GM21423 (cell line): Measurements from ENCODE around the gene SPDYE17.
"Not testable (repeated sequence)": the region's sequence is repeated elsewhere in the genome, so short reads cannot be mapped to it uniquely, and the experiment has no call there.

Experiments used
- ATAC-seq: cut with Tn5 transposase; IDR thresholded peaks from one replicate; pipeline ENCODE4 v1.9.1; 2021; ENCODE audit warnings: mild to moderate bottlenecking, moderate library complexity; ENCODE audit not compliant: unreplicated experiment

The SPDYE17 gene

DNA sequence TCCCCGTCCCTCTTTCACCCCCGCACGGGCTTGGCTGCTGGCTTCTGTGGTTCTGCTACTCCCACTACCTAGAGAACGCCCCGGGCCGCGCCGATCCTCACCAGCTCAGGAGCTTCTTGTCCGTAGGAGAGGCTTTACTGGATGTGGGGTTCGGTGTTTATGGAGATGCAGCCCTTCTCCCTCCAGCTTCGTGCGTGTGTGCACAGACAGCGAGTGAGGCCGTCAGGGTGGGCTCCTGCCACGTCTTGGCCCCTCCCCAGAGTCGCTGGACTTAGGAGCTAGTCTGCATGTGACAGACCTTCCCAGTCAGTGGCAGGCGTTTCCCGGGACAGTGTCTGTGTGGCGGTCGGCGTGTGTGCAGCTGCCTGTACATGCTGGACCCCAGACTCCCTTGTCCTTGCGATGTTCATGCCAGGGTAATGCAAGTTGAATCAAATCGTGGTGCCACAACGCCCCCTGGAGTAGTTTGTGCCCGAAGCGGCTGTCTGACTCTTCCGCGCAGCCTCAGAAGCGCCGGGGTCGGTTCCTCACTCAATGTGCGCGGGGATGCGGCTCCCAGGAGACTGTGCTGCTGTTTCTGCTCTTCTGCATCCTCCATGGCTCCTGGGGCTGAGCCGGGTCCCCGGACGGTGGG lies 32.6 kb downstream of the SPDYE17 start:
- not testable (repeated sequence) for ATAC-seq

DNA sequence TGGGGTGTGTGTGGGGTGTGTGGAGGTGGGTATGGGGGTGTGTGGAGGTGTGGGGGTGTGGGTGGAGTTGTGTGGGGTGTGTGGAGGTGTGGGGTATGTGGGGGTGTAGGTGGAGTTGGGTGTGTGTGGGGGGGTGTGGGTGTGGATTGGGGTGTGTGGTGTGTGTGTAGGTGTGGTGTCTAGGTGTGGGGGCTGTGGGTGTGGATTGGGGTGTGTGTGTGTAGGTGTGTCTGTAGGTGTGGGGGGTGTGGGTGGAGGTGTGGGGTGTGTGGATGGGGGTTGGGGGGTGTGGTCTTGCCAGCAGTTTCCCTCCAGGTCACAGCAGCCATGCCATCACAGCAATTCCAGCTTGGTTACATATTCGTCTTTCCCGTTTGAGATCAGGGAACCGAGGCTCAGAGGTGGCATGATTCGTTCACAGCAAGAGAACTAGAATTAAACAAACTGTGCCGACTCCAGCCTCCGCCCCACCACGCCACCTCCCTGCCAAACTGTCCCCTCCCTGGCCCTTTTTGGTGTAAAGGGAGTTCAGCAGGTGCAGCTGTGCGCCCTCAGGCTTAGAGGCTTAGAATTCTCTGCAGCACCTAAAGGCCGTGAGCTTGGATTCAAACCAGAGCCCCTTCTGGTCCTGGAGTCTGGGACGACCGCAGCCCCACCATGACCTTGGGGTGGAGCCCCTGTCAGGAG lies 33.3 kb downstream of the SPDYE17 start:
- not testable (repeated sequence) for ATAC-seq

DNA sequence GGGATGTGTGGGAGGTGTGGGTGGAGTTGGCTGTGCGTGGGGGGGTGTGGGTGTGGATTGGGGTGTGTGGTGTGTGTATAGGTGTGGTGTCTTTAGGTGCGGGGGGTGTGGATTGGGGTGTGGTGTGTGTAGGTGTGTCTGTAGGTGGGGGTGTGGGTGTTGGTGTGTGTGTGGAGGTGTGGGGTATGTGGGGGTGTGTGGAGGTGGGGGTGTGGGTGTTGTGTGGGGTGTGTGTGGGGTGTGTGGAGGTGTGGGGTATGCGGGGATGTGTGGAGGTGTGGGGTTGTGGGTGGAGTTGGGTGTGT lies 33.9 kb downstream of the SPDYE17 start:
- ATAC-seq: no peak

- no peak for ATAC-seq
These were observed 34.5 kb downstream of the SPDYE17 start for GRCh38 chr7:76997381-76998284.

DNA sequence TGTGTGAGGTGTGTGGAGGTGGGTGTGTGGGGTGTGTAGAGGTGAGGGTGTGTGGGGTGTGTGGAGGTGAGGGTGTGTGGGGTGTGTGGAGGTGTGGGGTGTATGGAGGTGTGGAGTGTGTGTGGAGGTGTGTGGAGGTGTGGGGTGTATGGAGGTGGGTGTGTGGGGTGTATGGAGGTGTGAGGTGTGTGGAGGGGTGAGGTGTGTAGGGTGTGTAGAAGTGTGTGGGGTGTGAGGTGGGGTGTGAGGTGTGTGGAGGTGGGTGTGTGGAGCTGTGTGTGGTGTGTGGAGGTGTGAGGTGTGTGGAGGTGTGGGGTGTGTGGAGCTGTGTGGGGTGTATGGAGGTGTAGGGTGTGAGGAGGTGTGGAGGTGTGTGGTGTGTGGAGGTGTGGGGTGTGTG lies 35.2 kb downstream of the SPDYE17 start:
- ATAC-seq: not testable (repeated sequence)

GRCh38 chr7:76994286-76994685 lies 37.9 kb downstream of the SPDYE17 start:
- ATAC-seq: not testable (repeated sequence)

GRCh38 chr7:76993831-76994230 lies 38.3 kb downstream of the SPDYE17 start:
- not testable (repeated sequence) for ATAC-seq

DNA sequence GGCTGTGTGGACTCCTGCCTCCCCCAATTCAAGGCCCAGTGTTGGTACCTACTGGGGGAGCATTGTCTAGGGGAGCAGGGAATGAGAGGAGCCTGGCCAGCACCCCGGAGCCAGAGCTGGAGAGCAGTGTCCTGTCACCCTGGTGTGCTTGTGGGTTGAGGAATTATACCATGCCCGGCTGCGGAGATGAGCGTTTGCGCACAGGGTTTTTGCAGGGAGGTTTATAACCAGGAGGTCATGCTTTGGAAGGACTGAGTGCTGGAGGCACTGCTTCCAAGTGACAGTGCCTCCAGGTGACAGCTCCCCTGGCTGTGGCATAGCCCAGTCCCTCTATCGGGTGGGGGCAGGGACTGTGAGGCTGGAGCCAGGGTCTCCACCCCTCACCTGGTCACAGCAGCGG lies 39.3 kb downstream of the SPDYE17 start:
- not testable (repeated sequence) for ATAC-seq

- ATAC-seq: not testable (repeated sequence)
These were observed 40.0 kb downstream of the SPDYE17 start for GRCh38 chr7:76992204-76992603.

GRCh38 chr7:76990202-76990601 lies 42.0 kb downstream of the SPDYE17 start:
- ATAC-seq: not testable (repeated sequence)

GRCh38 chr7:76985924-76986717 lies 46.0 kb downstream of the SPDYE17 start:
- not testable (repeated sequence) for ATAC-seq

- peak; percentile 99 for ATAC-seq
These were observed 47.4 kb downstream of the SPDYE17 start for GRCh38 chr7:76984784-76985136.

- ATAC-seq: peak; percentile 5
These were observed 48.0 kb downstream of the SPDYE17 start for GRCh38 chr7:76983937-76984783.

- not testable (repeated sequence) for ATAC-seq
These were observed 48.8 kb downstream of the SPDYE17 start for GRCh38 chr7:76983333-76983732.

- ATAC-seq: not testable (repeated sequence)
These were observed 49.7 kb downstream of the SPDYE17 start for GRCh38 chr7:76982501-76982900.

- not testable (repeated sequence) for ATAC-seq
These were observed 50.8 kb downstream of the SPDYE17 start for GRCh38 chr7:76981187-76981970.

GRCh38 chr7:76980576-76980975 lies 51.6 kb downstream of the SPDYE17 start:
- not testable (repeated sequence) for ATAC-seq

- ATAC-seq: not testable (repeated sequence)
These were observed 54.3 kb downstream of the SPDYE17 start for GRCh38 chr7:76977761-76978367.
